K562 (cell line): ENCODE measurements around the gene BIRC7.

ENCODE experiments used
- BHLHE40 ChIP-seq: IDR thresholded peaks from 2 replicates; pipeline ENCODE4 v1.6.1; 2011; ENCODE audit warnings: low read length, improper control_type of control experiment
- BRD4 ChIP-seq: fragments of 200-600 bp; sonication (generic); IDR thresholded peaks from 2 replicates; pipeline ENCODE4 v1.6.1; 2017; ENCODE audit warnings: inconsistent platforms
- CCAR2 ChIP-seq: fragments of 200-400 bp; formaldehyde crosslinking; IDR thresholded peaks from 2 replicates; pipeline ENCODE4 v1.6.1; 2017; ENCODE audit warnings: mild to moderate bottlenecking, low read depth, low read length
- ESRRA ChIP-seq: fragments of 450-650 bp; IDR thresholded peaks from 2 replicates; pipeline ENCODE4 v1.6.1; 2014; ENCODE audit warnings: low read depth, mild to moderate bottlenecking, moderate library complexity, borderline replicate concordance
- FOSL1 ChIP-seq: fragments of 200-800 bp; sonication (Bioruptor generic); conservative IDR thresholded peaks from 2 replicates; pipeline ENCODE4 v1.6.1; 2016; ENCODE audit warnings: missing genetic modification characterization, missing compliant biosample characterization
- MXI1 ChIP-seq: IDR thresholded peaks from 2 replicates; pipeline ENCODE4 v1.6.1; 2011; ENCODE audit warnings: low read depth, mild to moderate bottlenecking, improper control_type of control experiment, low read length
- PHB ChIP-seq: fragments of 250-450 bp; sonication (Bioruptor Pico); IDR thresholded peaks from 2 replicates; pipeline ENCODE4 v1.5.0; 2021
- TF ChIP-seq, protein P1 (sequence below): fragments of 450-650 bp; conservative IDR thresholded peaks from 2 replicates; pipeline ENCODE4 v1.6.1; 2016; ENCODE audit warnings: missing genetic modification characterization, low read depth, mild to moderate bottlenecking, control low read depth, missing compliant biosample characterization
- TF ChIP-seq, protein P2 (sequence below), 2 experiments: fragments of 450-650 bp; formaldehyde crosslinking in 1 of 2; IDR thresholded peaks; 2 replicates each; pipeline versions ENCODE4 v1.4.0 to v1.6.1; 2014 to 2020; ENCODE audit warnings: mild to moderate bottlenecking in 2 of 2, borderline replicate concordance in 1 of 2, low read depth in 1 of 2
- TF ChIP-seq, protein P3 (sequence below), 2 experiments: IDR thresholded peaks; 2 replicates each; pipeline ENCODE4 v1.6.1; 2011; ENCODE audit warnings: borderline replicate concordance in 1 of 2, control low read depth in 1 of 2, low read depth in 1 of 2, low read length in 1 of 2, mild to moderate bottlenecking in 1 of 2, mixed read lengths in 1 of 2, moderate library complexity in 1 of 2; ENCODE audit not compliant: insufficient read depth in 1 of 2, insufficient read length in 1 of 2, poor library complexity in 1 of 2, severe bottlenecking in 1 of 2; ENCODE audit errors: extremely low read depth in 1 of 2

DNA sequence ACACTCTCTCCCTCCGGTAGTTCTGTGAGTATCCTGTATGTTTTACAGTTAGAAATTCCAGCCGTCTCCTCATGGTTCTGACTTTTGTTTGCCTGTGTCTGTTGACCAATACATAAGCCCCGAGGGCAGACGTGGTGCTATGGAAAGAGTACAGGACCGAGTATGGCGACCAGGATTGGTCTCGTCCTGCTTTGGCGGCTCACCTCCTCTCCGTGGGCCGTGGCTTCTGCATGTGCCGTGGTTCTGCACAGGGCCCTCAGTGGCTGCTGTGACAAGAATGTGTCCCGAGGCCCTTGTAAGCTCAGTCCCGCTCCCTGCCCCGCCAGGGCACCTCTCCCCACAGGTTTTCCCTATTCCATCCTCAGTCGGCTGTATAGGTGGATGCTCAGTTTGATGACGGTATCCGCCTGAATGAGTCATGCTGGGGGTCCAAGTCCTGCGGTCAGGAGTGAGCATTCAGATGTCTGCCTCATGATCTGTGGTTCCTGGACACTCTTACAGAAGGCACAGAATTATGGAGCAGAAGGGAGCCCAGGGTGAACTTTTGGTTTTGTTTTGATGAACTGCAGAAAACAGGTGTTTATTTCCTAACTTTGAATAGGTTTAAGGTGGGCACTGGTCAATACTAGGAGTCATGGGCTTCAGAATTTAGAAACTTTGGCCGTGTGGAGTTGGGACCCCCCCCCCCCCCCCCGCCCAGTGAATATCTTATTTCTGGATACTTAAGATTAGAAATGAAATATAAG lies 38.1 kb downstream of the BIRC7 start:
- TF ChIP-seq BHLHE40 (0 out of 2 replicates have a peak, but pooled peaks have one; percentile 12), FOSL1 (tag) (peak; percentile 65; the same call in 1 of the 2 replicates), BRD4 (0 out of 2 replicates have a peak, but pooled peaks have one; percentile 47), MXI1 (no peak), PHB (CRISPR knock-in tag) (no peak), CCAR2 (no peak), ESRRA (no peak)
- TF ChIP-seq, protein P1, sequence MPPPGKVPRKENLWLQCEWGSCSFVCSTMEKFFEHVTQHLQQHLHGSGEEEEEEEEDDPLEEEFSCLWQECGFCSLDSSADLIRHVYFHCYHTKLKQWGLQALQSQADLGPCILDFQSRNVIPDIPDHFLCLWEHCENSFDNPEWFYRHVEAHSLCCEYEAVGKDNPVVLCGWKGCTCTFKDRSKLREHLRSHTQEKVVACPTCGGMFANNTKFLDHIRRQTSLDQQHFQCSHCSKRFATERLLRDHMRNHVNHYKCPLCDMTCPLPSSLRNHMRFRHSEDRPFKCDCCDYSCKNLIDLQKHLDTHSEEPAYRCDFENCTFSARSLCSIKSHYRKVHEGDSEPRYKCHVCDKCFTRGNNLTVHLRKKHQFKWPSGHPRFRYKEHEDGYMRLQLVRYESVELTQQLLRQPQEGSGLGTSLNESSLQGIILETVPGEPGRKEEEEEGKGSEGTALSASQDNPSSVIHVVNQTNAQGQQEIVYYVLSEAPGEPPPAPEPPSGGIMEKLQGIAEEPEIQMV (tag): no peak
- TF ChIP-seq, protein P2, sequence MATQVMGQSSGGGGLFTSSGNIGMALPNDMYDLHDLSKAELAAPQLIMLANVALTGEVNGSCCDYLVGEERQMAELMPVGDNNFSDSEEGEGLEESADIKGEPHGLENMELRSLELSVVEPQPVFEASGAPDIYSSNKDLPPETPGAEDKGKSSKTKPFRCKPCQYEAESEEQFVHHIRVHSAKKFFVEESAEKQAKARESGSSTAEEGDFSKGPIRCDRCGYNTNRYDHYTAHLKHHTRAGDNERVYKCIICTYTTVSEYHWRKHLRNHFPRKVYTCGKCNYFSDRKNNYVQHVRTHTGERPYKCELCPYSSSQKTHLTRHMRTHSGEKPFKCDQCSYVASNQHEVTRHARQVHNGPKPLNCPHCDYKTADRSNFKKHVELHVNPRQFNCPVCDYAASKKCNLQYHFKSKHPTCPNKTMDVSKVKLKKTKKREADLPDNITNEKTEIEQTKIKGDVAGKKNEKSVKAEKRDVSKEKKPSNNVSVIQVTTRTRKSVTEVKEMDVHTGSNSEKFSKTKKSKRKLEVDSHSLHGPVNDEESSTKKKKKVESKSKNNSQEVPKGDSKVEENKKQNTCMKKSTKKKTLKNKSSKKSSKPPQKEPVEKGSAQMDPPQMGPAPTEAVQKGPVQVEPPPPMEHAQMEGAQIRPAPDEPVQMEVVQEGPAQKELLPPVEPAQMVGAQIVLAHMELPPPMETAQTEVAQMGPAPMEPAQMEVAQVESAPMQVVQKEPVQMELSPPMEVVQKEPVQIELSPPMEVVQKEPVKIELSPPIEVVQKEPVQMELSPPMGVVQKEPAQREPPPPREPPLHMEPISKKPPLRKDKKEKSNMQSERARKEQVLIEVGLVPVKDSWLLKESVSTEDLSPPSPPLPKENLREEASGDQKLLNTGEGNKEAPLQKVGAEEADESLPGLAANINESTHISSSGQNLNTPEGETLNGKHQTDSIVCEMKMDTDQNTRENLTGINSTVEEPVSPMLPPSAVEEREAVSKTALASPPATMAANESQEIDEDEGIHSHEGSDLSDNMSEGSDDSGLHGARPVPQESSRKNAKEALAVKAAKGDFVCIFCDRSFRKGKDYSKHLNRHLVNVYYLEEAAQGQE (IDR thresholded peaks at IDR 0.05; ENCODE audit: borderline replicate concordance): no peak
- TF ChIP-seq, protein P2 (CRISPR knock-in tag; IDR thresholded peaks at IDR 0.05; ENCODE audit: low read depth): no peak
- TF ChIP-seq, protein P3, sequence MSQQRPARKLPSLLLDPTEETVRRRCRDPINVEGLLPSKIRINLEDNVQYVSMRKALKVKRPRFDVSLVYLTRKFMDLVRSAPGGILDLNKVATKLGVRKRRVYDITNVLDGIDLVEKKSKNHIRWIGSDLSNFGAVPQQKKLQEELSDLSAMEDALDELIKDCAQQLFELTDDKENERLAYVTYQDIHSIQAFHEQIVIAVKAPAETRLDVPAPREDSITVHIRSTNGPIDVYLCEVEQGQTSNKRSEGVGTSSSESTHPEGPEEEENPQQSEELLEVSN (IDR thresholded peaks at IDR 0.05; ENCODE audit: borderline replicate concordance in 1 of 2, extremely low read depth in 1 of 2, insufficient read depth in 1 of 2, insufficient read length in 1 of 2, low read depth in 1 of 2, low read length in 1 of 2, poor library complexity in 1 of 2, severe bottlenecking in 1 of 2): no peak
